Uterus (tissue), 2 donors: ENCODE results near the gene CDIPT.

Source experiments
- POLR2A ChIP-seq, 2 donors: fragments of 450-650 bp; IDR thresholded peaks; one replicate each; pipeline ENCODE4 v1.6.1; 2016; ENCODE audit warnings: antibody characterized with exemption in 2 of 2, mild to moderate bottlenecking in 1 of 2, moderate library complexity in 1 of 2
- TF ChIP-seq, protein P1 (sequence below), 4 experiments: fragments of 200-600 bp in 2 of 4; fragments of 450-650 bp in 2 of 4; sonication (generic) in 2 of 4; IDR thresholded peaks; one replicate each; pipeline ENCODE4 v1.5.1; 2016 to 2019; ENCODE audit warnings: antibody characterized with exemption in 4 of 4, mild to moderate bottlenecking in 2 of 4, moderate library complexity in 1 of 4

GRCh38 chr16:29876217-29876593 lies 13.2 kb upstream of the CDIPT start:
- TF ChIP-seq, protein P1, sequence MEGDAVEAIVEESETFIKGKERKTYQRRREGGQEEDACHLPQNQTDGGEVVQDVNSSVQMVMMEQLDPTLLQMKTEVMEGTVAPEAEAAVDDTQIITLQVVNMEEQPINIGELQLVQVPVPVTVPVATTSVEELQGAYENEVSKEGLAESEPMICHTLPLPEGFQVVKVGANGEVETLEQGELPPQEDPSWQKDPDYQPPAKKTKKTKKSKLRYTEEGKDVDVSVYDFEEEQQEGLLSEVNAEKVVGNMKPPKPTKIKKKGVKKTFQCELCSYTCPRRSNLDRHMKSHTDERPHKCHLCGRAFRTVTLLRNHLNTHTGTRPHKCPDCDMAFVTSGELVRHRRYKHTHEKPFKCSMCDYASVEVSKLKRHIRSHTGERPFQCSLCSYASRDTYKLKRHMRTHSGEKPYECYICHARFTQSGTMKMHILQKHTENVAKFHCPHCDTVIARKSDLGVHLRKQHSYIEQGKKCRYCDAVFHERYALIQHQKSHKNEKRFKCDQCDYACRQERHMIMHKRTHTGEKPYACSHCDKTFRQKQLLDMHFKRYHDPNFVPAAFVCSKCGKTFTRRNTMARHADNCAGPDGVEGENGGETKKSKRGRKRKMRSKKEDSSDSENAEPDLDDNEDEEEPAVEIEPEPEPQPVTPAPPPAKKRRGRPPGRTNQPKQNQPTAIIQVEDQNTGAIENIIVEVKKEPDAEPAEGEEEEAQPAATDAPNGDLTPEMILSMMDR (IDR thresholded peaks at IDR 0.05) = no peak
- no peak for TF ChIP-seq POLR2A (IDR thresholded peaks at IDR 0.05)
